ENCODE measurements around the gene DEFB128. TPM values are rescaled to one million over a fixed set of nuclear protein-coding genes. Genes with fewer than 3 reads are reported as not detected.

Gene DEFB128
- total and polyA plus RNA-seq, 9 of the 15 experiments (the other 6 are each of a cell fraction or from before 2014, with no cell fraction given): not detected

GRCh38 chr20:210809-211502 lies 21.4 kb upstream of the DEFB128 start:
- Histone ChIP-seq H3K4me2 (ENCODE audit: insufficient read depth, low read length) (no peak overlapping the region), H4K20me1 (replicated peaks; ENCODE audit: control insufficient read depth, insufficient read depth, low read length) (no peaks in the 10 kb centered on the region), H3K4me3 (no peak overlapping the region), H3K79me2 (ENCODE audit: control insufficient read depth, insufficient read depth, low read length) (no peaks in the 10 kb centered on the region), H3K27ac (ENCODE audit: extremely low read depth, low read depth, low read length) (no peak overlapping the region), H3K36me3 (ENCODE audit: control insufficient read depth, insufficient read depth, low read length) (no peaks in the 10 kb centered on the region), H3K9ac (ENCODE audit: insufficient read depth in 1 of 2, low read depth in 2 of 2, low read length in 2 of 2) (no peak overlapping the region), H3K9me3 (replicated peaks; ENCODE audit: control insufficient read depth, insufficient read depth, low read depth, low read length) (no peaks in the 10 kb centered on the region), H3K27me3 (ENCODE audit: control insufficient read depth in 2 of 2, insufficient read depth in 2 of 2, low read length in 2 of 2) (no peaks in the 10 kb centered on the region; a peak in 2 of 5 replicates), H3K4me1 (replicated peaks in 1 of 2; ENCODE audit: control insufficient read depth in 2 of 2, insufficient read depth in 2 of 2, low read length in 2 of 2) (peaks cover 0 to 2% of the 10 kb centered on the region in 2 experiments; a peak in 1 of 5 replicates), H2AFZ (ENCODE audit: low read depth, low read length) (no peak overlapping the region), H3K9me1 (ENCODE audit: control insufficient read depth, insufficient read depth, low read length) (no peaks in the 10 kb centered on the region)
- no peak for ATAC-seq
- BruUV-seq (replicated peaks): no TSS peak
- in situ Hi-C loops (cut with MboI) (no loop called here), intact Hi-C loops (cut with micrococcal nuclease) (no loop called here)
- CTCF ChIA-PET (ENCODE audit: low intra/inter-chr PET ratio): no interaction called here
- 4% methylated on average over 7 of the region's 7 CpGs for WGBS (ENCODE audit: insufficient coverage, low coverage, missing lambda C conversion rate)
- DNase-seq (ENCODE audit: extremely low read depth in 1 of 4, low spot score in 3 of 4): no peak
- POLR2A ChIA-PET: interaction anchor here (0.6 kb wide), 1 partner anchor 242 kb away, joined by 3 read pairs; no protein-coding TSS in a partner anchor
- no peak for FAIRE-seq
- no peak for TF ChIP-seq ZNF212 (CRISPR knock-in tag; IDR thresholded peaks at IDR 0.05)
- TF ChIP-seq SAFB (IDR thresholded peaks at IDR 0.05; ENCODE audit: borderline replicate concordance, low read depth, low read length): no peak
- no peak for TF ChIP-seq SP1 (CRISPR knock-in tag; IDR thresholded peaks at IDR 0.05)
- no peak for TF ChIP-seq EP400 (IDR thresholded peaks at IDR 0.05)
- TF ChIP-seq ARID1B (IDR thresholded peaks at IDR 0.05): no peak
- TF ChIP-seq MTA3 (IDR thresholded peaks at IDR 0.05; ENCODE audit: borderline replicate concordance): no peak
- TF ChIP-seq PPARD (CRISPR knock-in tag; IDR thresholded peaks at IDR 0.05): no peak
- TF ChIP-seq ELF1 (tag; IDR thresholded peaks at IDR 0.05): no peak
- no peak for TF ChIP-seq CBX8 (IDR thresholded peaks at IDR 0.05; ENCODE audit: borderline replicate concordance, extremely low read depth, low read depth, low read length, poor library complexity, severe bottlenecking)
- TF ChIP-seq PURB (CRISPR knock-in tag; IDR thresholded peaks at IDR 0.05; ENCODE audit: low read depth): no peak
- no peak for TF ChIP-seq ZHX1 (conservative IDR thresholded peaks at IDR 0.05; ENCODE audit: low read length)
- no peak for TF ChIP-seq ZNF41 (CRISPR knock-in tag; conservative IDR thresholded peaks at IDR 0.05)
- no peak for TF ChIP-seq NCOA4 (IDR thresholded peaks at IDR 0.05; ENCODE audit: partially characterized antibody)
- no peak for TF ChIP-seq KLF13 (tag; IDR thresholded peaks at IDR 0.05; ENCODE audit: borderline replicate concordance, low read depth)
- no peak for TF ChIP-seq FOSL1 (tag; conservative IDR thresholded peaks at IDR 0.05)
- no peak for TF ChIP-seq KDM5B (IDR thresholded peaks at IDR 0.05; ENCODE audit: insufficient replicate concordance, low read depth, low read length)

All from K562 (cell line).